Ovary (tissue), 3 donors: ENCODE data around the gene DDX47.

Experiments used
- EP300 ChIP-seq: sonication (generic); formaldehyde crosslinking; IDR thresholded peaks from one replicate; pipeline ENCODE4 v1.6.1; 2017; ENCODE audit warnings: antibody characterized with exemption
- POLR2A ChIP-seq: fragments of 450-650 bp; IDR thresholded peaks from one replicate; pipeline ENCODE4 v1.6.1; 2017; ENCODE audit warnings: antibody characterized with exemption, mild to moderate bottlenecking, moderate library complexity
- TF ChIP-seq, protein P1 (sequence below), 3 donors: fragments of 450-650 bp in 2 of 3; fragments of 200-600 bp in 1 of 3; IDR thresholded peaks; one replicate each; pipeline versions ENCODE4 v1.5.1 to v1.8.0; 2016 to 2022; ENCODE audit warnings: antibody characterized with exemption in 3 of 3, mild to moderate bottlenecking in 1 of 3
- donor health status: DM: no; HTN: no; CAD: no.

DNA sequence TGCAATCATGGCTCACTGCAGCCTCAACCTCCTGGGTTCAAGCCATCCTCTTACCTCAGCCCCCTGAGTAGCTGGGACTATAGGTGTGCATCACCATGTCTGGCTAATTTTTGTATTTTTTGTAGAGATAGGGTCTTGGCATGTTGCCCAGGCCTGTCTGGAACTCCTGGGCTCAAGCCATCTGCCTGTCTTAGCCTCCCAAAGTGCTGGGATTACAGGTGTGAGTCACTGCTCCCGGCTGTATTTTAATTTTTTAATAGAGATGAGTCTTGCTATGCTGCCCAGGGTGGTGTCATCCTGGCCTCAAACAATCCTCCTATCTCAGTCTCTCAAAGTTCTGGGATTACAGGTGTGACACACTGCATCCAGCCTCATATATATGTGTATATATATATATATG is 46.5 kb downstream of the DDX47 start:
- TF ChIP-seq POLR2A (no peak), EP300 (no peak)
- TF ChIP-seq, protein P1, sequence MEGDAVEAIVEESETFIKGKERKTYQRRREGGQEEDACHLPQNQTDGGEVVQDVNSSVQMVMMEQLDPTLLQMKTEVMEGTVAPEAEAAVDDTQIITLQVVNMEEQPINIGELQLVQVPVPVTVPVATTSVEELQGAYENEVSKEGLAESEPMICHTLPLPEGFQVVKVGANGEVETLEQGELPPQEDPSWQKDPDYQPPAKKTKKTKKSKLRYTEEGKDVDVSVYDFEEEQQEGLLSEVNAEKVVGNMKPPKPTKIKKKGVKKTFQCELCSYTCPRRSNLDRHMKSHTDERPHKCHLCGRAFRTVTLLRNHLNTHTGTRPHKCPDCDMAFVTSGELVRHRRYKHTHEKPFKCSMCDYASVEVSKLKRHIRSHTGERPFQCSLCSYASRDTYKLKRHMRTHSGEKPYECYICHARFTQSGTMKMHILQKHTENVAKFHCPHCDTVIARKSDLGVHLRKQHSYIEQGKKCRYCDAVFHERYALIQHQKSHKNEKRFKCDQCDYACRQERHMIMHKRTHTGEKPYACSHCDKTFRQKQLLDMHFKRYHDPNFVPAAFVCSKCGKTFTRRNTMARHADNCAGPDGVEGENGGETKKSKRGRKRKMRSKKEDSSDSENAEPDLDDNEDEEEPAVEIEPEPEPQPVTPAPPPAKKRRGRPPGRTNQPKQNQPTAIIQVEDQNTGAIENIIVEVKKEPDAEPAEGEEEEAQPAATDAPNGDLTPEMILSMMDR (IDR thresholded peaks at IDR 0.05): no peak
